Smooth muscle cell of the brain vasculature (primary cell): ENCODE measurements around the gene FANCB.

Source experiments
- DNase-seq: peaks from one replicate; pipeline ENCODE4 v3.0.0-alpha.2; 2012; ENCODE audit warnings: low read depth, low spot score

Gene FANCB

GRCh38 chrX:14837155-14837554, 35.7 kb downstream of the FANCB start:
- no peak for DNase-seq

- DNase-seq, result peak; percentile 1
These were observed 40.3 kb downstream of the FANCB start for GRCh38 chrX:14832586-14832985.

- no peak for DNase-seq
These were observed 40.7 kb downstream of the FANCB start for GRCh38 chrX:14832151-14832550.

- no peak for DNase-seq
These were observed 43.2 kb downstream of the FANCB start for GRCh38 chrX:14829643-14830042.

GRCh38 chrX:14826319-14826718, 46.5 kb downstream of the FANCB start:
- DNase-seq, result no peak

GRCh38 chrX:14825851-14826250, 47.0 kb downstream of the FANCB start:
- no peak for DNase-seq

- DNase-seq, result no peak
These were observed 53.1 kb downstream of the FANCB start for GRCh38 chrX:14819769-14820168.

- no peak for DNase-seq
These were observed 55.3 kb downstream of the FANCB start for GRCh38 chrX:14817571-14817970.

- DNase-seq, result no peak
These were observed 69.7 kb downstream of the FANCB start for GRCh38 chrX:14802943-14803710.

GRCh38 chrX:14801136-14801535, 71.7 kb downstream of the FANCB start:
- DNase-seq, result no peak

- no peak for DNase-seq
These were observed 74.0 kb downstream of the FANCB start for GRCh38 chrX:14798805-14799397.
